GM19099 (cell line): Measurements from ENCODE around the gene TOPBP1.

Source experiments
- POLR2A ChIP-seq: IDR thresholded peaks from 3 replicates; pipeline ENCODE4 v1.6.1; 2011; ENCODE audit warnings: low read depth; ENCODE audit not compliant: insufficient read length; ENCODE audit errors: extremely low read depth

Gene TOPBP1

DNA sequence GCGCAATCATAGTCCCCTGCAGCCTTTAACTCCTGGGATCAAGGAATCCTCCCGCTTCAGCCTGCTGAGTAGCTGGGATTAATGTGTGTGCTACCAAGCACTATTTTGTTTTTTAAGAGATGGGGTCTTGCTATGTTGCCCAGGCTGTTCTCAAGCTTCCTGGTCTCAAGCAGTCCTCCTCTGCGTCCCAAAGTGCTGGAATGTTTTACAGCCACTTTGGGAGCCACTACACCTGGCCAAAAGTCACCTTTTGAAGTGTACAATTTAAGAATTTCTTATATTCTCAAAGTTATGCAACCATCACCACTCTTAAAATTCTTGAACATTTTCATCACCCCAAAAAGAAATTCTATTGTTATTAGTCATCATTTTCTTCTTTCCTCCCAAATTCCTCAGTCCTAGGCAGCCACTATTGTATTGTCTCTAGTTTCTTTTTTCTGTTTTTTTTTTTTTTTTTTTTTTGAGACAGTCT, 70.4 kb downstream of the TOPBP1 start:
- peak; percentile 17 for TF ChIP-seq POLR2A

DNA sequence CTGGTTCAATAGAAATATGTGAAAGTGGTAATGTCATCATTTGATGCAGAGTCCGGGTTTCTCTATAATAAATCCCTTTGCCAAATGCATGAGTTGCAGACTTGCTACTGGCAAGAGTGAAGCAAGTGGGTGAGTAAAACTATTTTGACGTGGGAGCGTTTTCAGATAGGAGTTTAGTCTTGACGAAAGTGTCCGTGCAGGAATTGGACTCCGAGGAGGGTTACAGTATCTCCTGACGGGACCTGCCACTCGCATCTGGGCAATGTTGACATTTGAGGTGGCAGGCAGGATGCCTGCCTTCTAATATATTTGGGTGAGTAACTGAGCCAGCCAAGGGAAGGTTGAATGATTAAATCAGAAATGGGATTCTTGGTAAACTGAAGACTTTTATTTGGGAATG, 72.2 kb downstream of the TOPBP1 start:
- no peak for TF ChIP-seq POLR2A

DNA sequence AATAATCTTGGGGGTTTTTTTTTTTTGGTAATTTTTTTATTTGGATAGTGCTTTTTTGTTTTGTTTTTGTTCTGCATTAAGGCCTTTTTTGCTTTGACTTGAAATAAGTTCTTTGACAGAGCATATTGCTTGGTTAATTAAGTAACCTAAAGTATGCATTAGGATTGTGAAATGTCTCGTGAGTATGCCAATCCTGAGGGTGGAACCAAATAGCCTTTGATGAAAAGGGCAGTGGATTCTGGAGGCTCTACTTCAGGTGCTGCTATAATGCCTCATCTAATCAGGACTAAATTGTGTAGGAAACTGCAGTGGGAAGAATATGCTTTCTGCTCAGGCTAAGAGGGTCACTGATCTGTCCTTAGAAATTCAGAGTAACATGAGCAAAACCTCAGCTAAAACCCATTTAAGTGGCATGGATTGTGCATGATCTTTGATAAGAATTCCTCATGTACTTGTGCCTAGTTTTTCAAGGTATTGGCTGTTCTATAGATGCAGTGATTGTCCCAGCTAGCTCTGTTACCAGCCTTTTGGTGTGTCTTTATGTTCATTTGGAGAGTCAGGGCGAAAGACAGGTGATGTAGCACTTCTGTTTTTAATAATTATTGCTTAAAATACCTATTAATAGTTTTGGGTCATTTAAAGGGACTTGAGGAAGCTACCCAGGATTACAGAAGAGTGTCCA, 72.8 kb downstream of the TOPBP1 start:
- no peak for TF ChIP-seq POLR2A

DNA sequence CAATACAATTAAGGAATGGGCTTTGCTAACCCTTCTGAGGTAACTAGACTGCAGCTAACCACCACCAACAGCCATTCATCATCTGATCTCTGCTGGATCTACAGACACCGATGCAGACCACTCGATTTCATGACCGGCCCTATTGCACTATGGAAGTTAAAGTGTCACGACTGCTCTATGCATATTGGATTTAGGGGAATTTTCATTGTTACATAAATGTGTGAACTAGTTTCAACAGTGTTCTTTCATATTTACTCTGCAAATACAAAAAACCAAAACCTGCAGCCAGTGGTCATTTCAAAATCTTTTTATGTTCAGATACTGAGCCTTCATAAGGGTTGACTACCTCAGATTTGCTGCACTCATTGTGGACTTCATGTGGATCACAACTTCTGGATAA, 73.7 kb downstream of the TOPBP1 start:
- no peak for TF ChIP-seq POLR2A

DNA sequence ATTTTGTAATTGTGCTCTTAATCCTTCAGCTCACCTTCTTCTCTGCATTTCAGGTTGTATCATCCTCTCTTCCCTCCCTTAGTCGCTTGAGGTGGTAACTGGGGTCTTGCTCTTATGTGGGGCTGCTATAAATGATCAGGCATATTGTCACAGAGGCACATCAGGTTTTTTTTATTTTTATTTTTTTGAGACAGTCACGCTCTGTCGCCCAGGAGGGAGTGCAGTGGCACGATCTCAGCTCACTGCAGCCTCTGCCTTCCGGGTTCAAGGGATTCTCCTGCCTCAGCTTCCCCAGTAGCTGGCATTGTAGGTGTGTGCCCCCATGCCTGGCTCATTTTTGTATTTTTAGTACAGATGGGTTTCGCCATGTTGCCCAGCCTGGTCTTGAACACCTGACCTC, 78.3 kb downstream of the TOPBP1 start:
- TF ChIP-seq POLR2A: no peak

DNA sequence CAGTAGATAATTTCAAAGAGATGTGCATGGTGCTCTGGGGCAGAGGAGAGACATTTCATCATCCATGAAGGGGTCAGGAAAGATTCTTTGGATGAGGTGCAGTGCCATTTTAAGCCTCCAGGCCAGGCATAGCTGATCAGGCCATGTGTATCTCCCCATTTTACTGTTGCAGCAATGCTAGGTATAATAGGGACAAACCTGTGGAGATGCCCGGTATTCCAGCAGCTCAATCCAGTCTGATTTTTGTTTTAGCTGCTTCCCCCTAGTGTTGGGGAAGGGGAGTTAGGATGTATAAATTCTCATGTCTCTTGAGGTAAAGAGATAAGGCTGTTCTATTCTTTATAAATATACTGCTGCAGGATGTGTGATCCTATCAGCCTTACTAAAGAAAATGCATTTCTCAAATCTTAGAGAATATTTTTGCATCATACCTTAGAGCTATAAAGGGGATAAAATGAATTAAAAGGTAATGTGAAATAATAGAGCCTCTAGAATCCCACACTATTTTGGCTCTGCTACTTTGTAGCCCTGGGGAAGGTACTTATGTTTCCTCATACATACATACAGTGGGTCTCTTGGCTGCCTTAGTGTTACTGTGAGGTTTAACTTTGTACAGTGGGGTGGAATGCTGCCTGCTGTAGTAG, 83.1 kb downstream of the TOPBP1 start:
- TF ChIP-seq POLR2A: no peak

DNA sequence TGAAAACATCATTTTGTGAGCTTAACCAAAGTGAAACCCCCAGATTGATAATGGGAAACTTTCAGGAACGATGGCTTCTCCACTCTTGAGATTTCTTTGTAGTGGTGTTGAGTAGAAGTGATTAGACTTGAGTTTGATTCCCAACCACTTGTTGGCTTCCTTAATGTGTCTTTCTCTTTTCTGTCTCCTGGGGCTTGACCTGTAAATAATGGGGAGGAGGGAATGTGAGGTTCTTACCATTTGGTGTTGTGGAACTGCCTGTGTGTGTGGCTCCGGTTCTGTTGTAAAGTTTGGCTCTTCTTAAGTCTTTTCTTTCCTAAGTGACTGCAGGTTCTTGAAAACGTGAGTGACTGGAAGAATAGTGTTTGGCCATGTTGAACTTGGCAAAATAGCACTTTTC, 85.6 kb downstream of the TOPBP1 start:
- TF ChIP-seq POLR2A: no peak

DNA sequence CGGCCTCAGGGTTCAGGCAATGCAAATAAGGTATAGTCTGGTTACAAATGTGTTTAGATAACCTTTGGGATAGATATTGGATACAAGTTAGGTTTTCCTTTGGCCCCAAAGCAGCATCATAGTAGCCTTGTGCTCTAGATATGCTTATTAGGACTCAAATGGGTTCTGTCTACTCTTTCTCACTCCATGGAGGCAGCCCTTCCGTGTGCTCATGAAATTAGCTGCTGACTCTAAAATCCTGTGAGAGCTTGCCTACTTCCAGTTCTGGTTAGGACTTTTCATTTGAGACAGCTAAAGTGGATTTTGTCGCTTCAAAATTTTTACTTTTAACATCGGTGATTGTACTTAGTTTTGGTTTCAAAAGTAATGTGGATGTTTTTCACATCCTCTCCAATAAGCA, 86.7 kb downstream of the TOPBP1 start:
- no peak for TF ChIP-seq POLR2A

DNA sequence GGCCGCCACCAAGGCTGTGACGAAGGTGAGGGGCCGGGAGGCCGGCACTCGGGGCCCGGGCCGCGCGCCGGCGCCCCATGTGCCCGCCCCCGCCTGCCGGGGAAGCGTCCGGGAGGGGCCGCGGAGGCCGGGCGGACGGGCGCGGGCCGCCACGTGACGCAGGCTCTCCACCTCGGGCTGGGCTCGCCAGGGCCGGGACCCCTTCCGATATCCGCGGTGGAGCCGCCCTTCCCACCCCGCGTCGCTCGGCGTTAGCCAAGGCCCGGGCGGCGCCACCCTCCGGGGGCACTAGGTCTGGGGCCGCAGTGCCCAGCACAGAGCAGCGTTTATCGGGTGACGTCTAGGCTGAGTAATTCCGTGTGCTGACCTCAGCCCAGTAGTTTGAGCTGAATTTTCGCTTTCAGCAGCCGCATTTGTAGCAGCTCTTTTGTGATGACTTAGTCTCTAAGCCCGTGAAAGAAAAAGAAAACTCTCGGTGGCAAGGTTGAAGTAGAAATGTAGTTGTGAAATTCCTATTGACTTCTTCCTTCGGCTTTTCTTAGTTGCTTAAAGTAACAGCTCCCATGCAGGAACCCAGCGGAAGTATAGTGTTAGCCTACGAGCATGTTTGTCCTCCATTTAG, 87.4 kb downstream of the TOPBP1 start:
- peak; percentile 54 for TF ChIP-seq POLR2A

DNA sequence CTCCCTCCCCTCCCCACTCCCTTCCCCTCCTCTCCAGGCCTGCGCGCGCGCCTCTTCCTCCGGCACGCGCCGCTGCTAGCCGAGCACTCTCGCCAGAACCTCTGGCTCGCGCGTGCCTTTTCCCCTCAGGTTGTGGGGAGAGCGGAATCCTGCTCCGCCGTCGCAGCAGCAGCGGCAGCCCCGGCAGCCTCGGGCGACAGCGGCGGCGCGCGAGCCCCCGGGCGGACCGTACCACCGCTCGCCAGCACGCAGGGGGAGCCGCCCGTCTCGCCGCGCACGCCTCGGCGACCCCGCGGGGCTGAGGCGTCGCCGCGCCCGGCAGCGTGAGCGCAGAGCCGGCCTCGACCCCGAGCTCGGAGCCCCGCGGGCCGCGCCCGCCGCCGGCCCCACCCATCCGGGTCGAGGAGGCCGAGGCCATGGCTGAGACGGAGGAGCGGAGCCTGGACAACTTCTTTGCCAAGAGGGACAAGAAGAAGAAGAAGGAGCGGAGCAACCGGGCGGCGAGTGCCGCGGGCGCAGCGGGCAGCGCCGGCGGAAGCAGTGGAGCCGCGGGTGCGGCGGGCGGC, 88.0 kb downstream of the TOPBP1 start, which contains the start of gene CDV3:
Gene CDV3 (plus strand): TSS at position 58 of the 566 bp plus-strand sequence. CDS start 359 bp downstream, at position 417.
- peak; percentile 87 for TF ChIP-seq POLR2A

DNA sequence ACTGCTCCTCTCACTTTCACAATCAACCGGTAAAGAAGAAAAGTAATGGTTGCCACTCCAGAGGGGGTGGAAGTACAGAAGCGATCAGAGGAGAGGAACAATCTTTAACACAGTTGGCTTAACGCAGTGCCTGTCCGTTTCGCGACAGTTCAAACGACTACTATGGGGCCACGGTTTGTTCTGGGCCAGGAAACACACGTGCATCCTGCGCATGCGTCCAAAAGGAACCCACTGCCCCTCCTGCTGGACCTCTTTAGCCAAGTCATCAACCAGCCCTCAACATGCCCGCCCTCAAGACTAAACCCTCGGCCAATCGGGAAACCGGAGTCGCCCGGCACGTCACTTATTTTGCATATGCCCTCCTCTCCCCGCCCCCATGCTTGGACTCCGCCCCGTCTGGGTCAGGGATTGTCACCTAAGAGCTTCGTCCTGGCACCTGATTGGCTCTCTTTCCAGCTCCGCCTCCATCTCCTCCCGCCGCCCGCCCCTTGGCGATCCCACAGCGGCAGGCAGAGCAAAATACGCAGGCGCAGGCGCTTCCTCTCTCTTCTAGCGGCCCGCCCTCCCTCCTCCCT, 88.6 kb downstream of the TOPBP1 start:
- peak; percentile 79 for TF ChIP-seq POLR2A

DNA sequence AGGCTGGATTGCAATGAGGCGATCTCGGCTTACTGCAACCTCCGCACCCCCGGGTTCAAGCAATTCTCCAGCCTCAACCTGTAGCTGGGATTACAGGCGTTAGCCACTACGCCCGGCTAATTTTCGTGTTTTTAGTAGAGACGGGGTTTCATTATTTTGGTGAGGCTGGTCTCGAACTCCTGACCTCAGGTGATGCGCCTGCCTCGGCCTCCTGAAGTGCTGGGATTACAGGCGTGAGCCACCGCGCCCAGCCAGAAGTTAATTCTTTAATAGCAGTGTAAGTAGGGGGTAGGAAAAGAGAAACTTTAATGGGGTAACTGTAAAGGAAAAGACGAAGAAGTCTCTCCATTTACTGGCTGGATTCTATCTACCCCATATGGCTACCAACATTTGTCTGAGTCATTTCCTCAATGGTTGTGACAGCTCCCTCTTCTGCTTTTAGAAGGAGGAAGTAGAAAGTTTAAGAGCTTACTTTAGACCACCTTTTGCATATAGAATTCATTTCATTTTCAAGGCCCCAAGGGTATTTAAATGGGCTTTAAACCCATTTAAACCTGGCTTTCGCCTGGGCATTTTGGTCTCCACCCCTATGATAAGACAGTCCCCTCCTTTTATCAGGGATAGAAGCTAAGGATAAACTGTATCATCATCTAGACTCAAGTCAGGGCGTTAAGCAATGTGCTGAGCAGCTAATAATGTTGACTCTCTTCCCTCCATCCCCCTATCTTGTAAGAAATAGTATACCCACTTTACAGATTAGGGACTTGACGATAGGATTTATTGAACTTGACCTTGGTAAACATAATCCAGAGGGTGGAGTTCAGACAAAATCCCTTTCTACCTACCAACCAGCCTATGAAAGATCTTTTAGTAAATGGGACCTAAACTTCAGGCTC, 89.3 kb downstream of the TOPBP1 start:
- TF ChIP-seq POLR2A: no peak

DNA sequence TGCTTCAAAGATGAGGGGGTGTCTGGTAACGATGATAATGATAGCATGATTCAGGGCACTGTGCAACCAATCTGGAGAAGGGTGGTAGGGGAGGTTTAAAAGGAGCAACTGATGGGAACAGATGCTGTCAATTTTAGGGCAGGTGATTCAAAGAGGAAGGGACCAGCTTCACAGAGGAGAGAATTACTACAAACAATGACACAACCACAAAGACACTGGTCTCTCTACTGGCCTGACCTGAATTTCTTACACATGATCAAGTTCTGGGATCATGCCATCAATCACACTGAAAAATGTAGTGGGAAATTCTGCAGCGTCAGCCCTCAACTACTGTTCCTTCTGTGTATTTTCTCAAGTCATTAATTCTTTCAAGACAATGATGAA, 90.8 kb downstream of the TOPBP1 start:
- no peak for TF ChIP-seq POLR2A

DNA sequence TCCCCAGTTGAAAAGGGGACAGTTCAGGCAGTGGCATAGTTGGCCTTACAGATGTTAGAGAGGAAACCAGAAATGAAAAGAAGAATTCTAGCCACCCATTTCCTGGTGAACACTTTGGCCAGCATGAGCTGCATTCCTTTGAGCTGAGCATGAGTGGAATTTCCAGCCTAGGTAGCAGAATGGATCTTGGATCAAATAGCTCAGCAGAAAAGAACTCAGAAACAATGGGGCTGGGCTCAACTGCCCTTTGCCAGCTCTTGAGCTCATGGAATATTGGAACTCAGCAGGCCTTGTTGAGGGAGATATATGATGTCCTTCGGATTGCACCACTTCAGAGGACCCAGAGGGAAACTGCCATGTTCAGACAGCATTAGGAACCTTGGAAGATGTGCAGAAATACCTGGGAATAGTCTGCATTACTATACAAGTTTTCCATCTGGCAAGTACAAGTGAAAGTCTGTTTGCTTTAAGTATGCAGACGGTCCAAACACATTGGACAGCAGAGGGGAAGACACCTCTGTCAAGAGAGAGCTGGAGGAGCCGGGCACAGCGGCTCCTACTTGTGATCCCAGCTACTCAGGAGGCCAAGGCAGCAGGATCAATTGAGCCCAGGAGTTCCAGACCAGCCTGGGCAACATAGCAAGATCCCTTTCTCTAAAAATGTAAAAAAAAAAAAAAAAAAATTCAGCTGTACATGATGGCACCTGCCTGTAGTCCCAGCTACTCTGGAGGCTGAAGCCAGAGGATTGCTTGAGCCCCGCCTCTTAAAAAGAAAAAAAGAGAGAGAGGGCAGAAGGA, 91.4 kb downstream of the TOPBP1 start:
- no peak for TF ChIP-seq POLR2A

DNA sequence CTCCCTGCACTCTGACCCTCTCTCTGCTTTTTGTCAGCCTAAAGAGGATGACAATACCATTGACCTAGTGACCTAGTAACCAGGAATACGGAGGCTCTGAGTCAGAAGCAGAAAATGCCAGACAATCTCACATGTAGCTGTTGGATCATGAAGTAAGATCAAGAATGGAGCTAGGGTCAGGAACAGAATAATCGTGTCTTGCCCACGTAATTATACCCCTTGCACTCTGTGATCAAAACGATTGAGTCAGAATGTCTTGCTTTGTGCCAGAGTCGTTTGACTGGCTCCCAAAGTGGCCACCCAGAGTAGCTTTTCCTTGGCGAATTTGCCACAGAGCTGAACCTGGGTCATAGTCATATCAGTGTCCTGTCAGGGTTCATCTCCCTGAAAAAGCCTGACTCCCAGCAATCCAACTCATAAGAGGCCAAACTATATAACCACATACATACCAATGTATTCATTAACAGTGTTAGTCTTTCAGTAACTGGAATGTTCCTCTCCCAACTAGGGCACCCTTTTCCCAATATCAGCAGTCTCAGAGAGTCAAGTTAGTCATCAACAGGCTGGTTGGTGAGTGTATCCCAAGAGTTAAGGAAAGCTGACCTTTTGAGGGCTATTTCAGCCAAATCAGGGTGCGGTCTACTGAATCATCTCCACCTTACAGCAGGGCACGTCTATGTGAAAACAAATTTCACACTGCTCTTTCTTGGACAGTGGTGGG, 93.3 kb downstream of the TOPBP1 start:
- TF ChIP-seq POLR2A: no peak
